ELF-1 (cell line): ENCODE results near the gene CPNE8.
"Not testable (repeated sequence)": the region's sequence is repeated elsewhere in the genome, so short reads cannot be mapped to it uniquely, and the experiment has no call there.

Experiments used
- DNase-seq: peaks from one replicate; pipeline ENCODE4 v3.0.0-alpha.2; 2016; ENCODE audit warnings: low read depth, low spot score

The CPNE8 gene

GRCh38 chr12:38742496-38742895 is 162.9 kb downstream of the CPNE8 start:
- DNase-seq = not testable (repeated sequence)

GRCh38 chr12:38736821-38737220 is 168.6 kb downstream of the CPNE8 start:
- no peak for DNase-seq

- DNase-seq = no peak
Measured at GRCh38 chr12:38732761-38733160, 172.6 kb downstream of the CPNE8 start.

GRCh38 chr12:38728894-38729293 is 176.5 kb downstream of the CPNE8 start:
- no peak for DNase-seq

GRCh38 chr12:38721611-38722252 is 183.7 kb downstream of the CPNE8 start:
- DNase-seq = no peak

GRCh38 chr12:38720661-38721060 is 184.7 kb downstream of the CPNE8 start:
- DNase-seq = no peak

GRCh38 chr12:38713294-38713693 is 192.1 kb downstream of the CPNE8 start:
- DNase-seq = no peak

GRCh38 chr12:38711054-38711453 is 194.3 kb downstream of the CPNE8 start:
- DNase-seq = no peak

GRCh38 chr12:38708466-38708865 is 196.9 kb downstream of the CPNE8 start:
- no peak for DNase-seq

- no peak for DNase-seq
Measured at GRCh38 chr12:38707648-38708047, 197.7 kb downstream of the CPNE8 start.

GRCh38 chr12:38697289-38697688 is 208.1 kb downstream of the CPNE8 start:
- no peak for DNase-seq

- peak; percentile 3 for DNase-seq
Measured at GRCh38 chr12:38695057-38695456, 210.3 kb downstream of the CPNE8 start.

GRCh38 chr12:38691164-38691563 is 214.2 kb downstream of the CPNE8 start:
- no peak for DNase-seq

GRCh38 chr12:38690646-38691045 is 214.7 kb downstream of the CPNE8 start:
- DNase-seq = no peak

GRCh38 chr12:38689704-38690103 is 215.7 kb downstream of the CPNE8 start:
- no peak for DNase-seq

GRCh38 chr12:38689195-38689594 is 216.2 kb downstream of the CPNE8 start:
- no peak for DNase-seq

GRCh38 chr12:38682521-38682920 is 222.9 kb downstream of the CPNE8 start:
- DNase-seq = no peak

GRCh38 chr12:38669530-38669929 is 235.9 kb downstream of the CPNE8 start:
- peak; percentile 18 for DNase-seq

- no peak for DNase-seq
Measured at GRCh38 chr12:38669081-38669480, 236.3 kb downstream of the CPNE8 start.

- no peak for DNase-seq
Measured at GRCh38 chr12:38666425-38666824, 239.0 kb downstream of the CPNE8 start.

- no peak for DNase-seq
Measured at GRCh38 chr12:38664661-38665269, 240.6 kb downstream of the CPNE8 start.

- no peak for DNase-seq
Measured at GRCh38 chr12:38662829-38663228, 242.6 kb downstream of the CPNE8 start.

- DNase-seq = no peak
Measured at GRCh38 chr12:38653650-38654049, 251.7 kb downstream of the CPNE8 start.

- no peak for DNase-seq
Measured at GRCh38 chr12:38648813-38649212, 256.6 kb downstream of the CPNE8 start.
